Sigmoid colon (tissue), 7 donors: ENCODE results near the gene TMEM184C. TPM values are rescaled to one million over a fixed set of nuclear protein-coding genes. Genes with fewer than 3 reads are reported as not detected.

ENCODE experiments used
- DNase-seq: peaks from one replicate; pipeline ENCODE4 v3.0.0-alpha.2; 2019
- H3K27ac ChIP-seq, 4 donors: fragments of 200-600 bp; sonication (generic); one replicate each; pipeline ENCODE4 v1.5.1; 2016 to 2019; ENCODE audit warnings: mild to moderate bottlenecking in 1 of 4
- H3K27me3 ChIP-seq, 3 donors: fragments of 200-600 bp; sonication (generic); one replicate each; pipeline ENCODE4 v1.5.1; 2019; ENCODE audit warnings: mild to moderate bottlenecking in 1 of 3
- H3K36me3 ChIP-seq, 4 donors: fragments of 200-600 bp; sonication (generic); one replicate each; pipeline ENCODE4 v1.5.1; 2016 to 2019
- H3K4me1 ChIP-seq, 4 donors: fragments of 200-600 bp; sonication (generic); one replicate each; pipeline ENCODE4 v1.5.1; 2017 to 2019
- H3K4me3 ChIP-seq, 4 donors: fragments of 200-600 bp; sonication (generic); one replicate each; pipeline ENCODE4 v1.5.1; 2017 to 2019; ENCODE audit warnings: mild to moderate bottlenecking in 2 of 4, moderate library complexity in 1 of 4
- H3K9me3 ChIP-seq, 4 donors: fragments of 200-600 bp in 3 of 4; sonication (generic) in 3 of 4; one replicate each; pipeline versions ENCODE4 v1.5.1 to v1.6.1; 2013 to 2019
- CTCF ChIP-seq, 4 experiments: fragments of 450-650 bp in 3 of 4; fragments of 200-600 bp in 1 of 4; IDR thresholded peaks; one replicate each; pipeline ENCODE4 v1.5.1; 2016 to 2019; ENCODE audit warnings: antibody characterized with exemption in 4 of 4, mild to moderate bottlenecking in 3 of 4, moderate library complexity in 2 of 4
- EP300 ChIP-seq, 4 donors: sonication (generic); formaldehyde crosslinking; IDR thresholded peaks; one replicate each; pipeline ENCODE4 v1.6.1; 2017; ENCODE audit warnings: antibody characterized with exemption in 4 of 4
- POLR2A ChIP-seq, 2 donors: fragments of 450-650 bp; IDR thresholded peaks; one replicate each; pipeline ENCODE4 v1.6.1; 2016; ENCODE audit warnings: antibody characterized with exemption in 2 of 2, mild to moderate bottlenecking in 2 of 2, moderate library complexity in 2 of 2
- POLR2AphosphoS5 ChIP-seq, 4 donors: sonication (generic); formaldehyde crosslinking; IDR thresholded peaks; one replicate each; pipeline ENCODE4 v1.6.1; 2017; ENCODE audit warnings: antibody characterized with exemption in 4 of 4
- WGBS, 2 donors: extraction: QIAGEN DNeasy Blood & Tissue Kit; methylation state at CpG; one replicate each; pipeline ENCODE4 v1.1.7; 2013; 5-methylcytosine and 5-hydroxymethylcytosine counted together
- intact Hi-C: fragments of 100-400 bp; cut with DNase I; formaldehyde crosslinking; loops from one replicate; pipeline ENCODE4 v1.15.1; 2023
- polyA plus RNA-seq, 3 donors: library from polyadenylated mRNA; stranded (reverse); fragments of 200-250 nt; gene quantifications; one replicate each; pipeline ENCODE4 v1.2.3, GENCODE V29; 2013
- total RNA-seq, 4 donors: library from RNA; depleted of rRNA; stranded (reverse); fragments of >200 nt; gene quantifications; one replicate each; pipeline ENCODE4 v1.1.0, GENCODE V29; 2016
- donor health status: healthy with polysubstance abuse.
- donor health status: Bipolar disorder and iron deficiency.
- donor health status: healthy.

Gene TMEM184C
- total and polyA plus RNA-seq, 7 donors: 6.0 to 23.8 (median 12.2) TPM

GRCh38 chr4:147639388-147639787 lies 22.2 kb downstream of the TMEM184C start:
- Histone ChIP-seq H3K4me3 (no peak overlapping the region), H3K9me3 (no peaks in the 10 kb centered on the region), H3K36me3 (peaks cover 0 to 45% (median 19%) of the 10 kb centered on the region in 4 donors), H3K27ac (no peak overlapping the region), H3K27me3 (no peaks in the 10 kb centered on the region), H3K4me1 (no peaks in the 10 kb centered on the region)
- intact Hi-C loops: no loop called here
- TF ChIP-seq POLR2A (IDR thresholded peaks at IDR 0.05) (no peak), CTCF (IDR thresholded peaks at IDR 0.05) (no peak)
- no peak for DNase-seq

GRCh38 chr4:147640331-147640730 lies 23.1 kb downstream of the TMEM184C start:
- H3K36me3 ChIP-seq: peaks cover 0 to 35% (median 12%) of the 10 kb centered on the region in 4 donors
- intact Hi-C loops: no loop called here
- H3K4me1 ChIP-seq: no peaks in the 10 kb centered on the region
- 98 to 100% methylated on average over 1 of the region's 1 CpG for WGBS, 2 donors
- no peak overlapping the region for H3K27ac ChIP-seq
- no peaks in the 10 kb centered on the region for H3K27me3 ChIP-seq
- H3K4me3 ChIP-seq: no peak overlapping the region
- DNase-seq: no peak
- H3K9me3 ChIP-seq: no peaks in the 10 kb centered on the region
- TF ChIP-seq EP300 (IDR thresholded peaks at IDR 0.05): no peak
- TF ChIP-seq POLR2A (IDR thresholded peaks at IDR 0.05): no peak
- TF ChIP-seq POLR2AphosphoS5 (IDR thresholded peaks at IDR 0.05): no peak
- no peak for TF ChIP-seq CTCF (IDR thresholded peaks at IDR 0.05)

GRCh38 chr4:147643616-147644015 lies 26.4 kb downstream of the TMEM184C start:
- intact Hi-C loops: no loop called here
- DNase-seq: no peak
- Histone ChIP-seq H3K36me3 (peaks cover 0 to 24% (median 4%) of the 10 kb centered on the region in 4 donors), H3K4me3 (no peak overlapping the region), H3K9me3 (no peaks in the 10 kb centered on the region), H3K27me3 (no peaks in the 10 kb centered on the region), H3K4me1 (peaks cover 0 to 9% (median 4%) of the 10 kb centered on the region in 4 donors), H3K27ac (no peak overlapping the region)
- TF ChIP-seq POLR2AphosphoS5 (IDR thresholded peaks at IDR 0.05) (no peak), POLR2A (IDR thresholded peaks at IDR 0.05) (no peak), EP300 (IDR thresholded peaks at IDR 0.05) (no peak), CTCF (IDR thresholded peaks at IDR 0.05) (no peak)
- 97 to 98% methylated on average over 1 of the region's 1 CpG for WGBS, 2 donors

- H3K4me1 ChIP-seq: peaks cover 0 to 9% (median 4%) of the 10 kb centered on the region in 4 donors
- intact Hi-C loops: no loop called here
These were observed 27.3 kb downstream of the TMEM184C start for GRCh38 chr4:147644471-147644870.

More at GRCh38 chr4:147644471-147644870, 27.3 kb downstream of the TMEM184C start:
- WGBS, 2 donors: 96 to 98% methylated on average over 3 of the region's 3 CpGs
- Histone ChIP-seq H3K9me3 (no peaks in the 10 kb centered on the region), H3K4me3 (no peak overlapping the region), H3K27ac (no peak overlapping the region), H3K36me3 (peaks cover 0 to 26% (median 4%) of the 10 kb centered on the region in 4 donors), H3K27me3 (no peaks in the 10 kb centered on the region)
- no peak for DNase-seq
- no peak for TF ChIP-seq POLR2A (IDR thresholded peaks at IDR 0.05)
- TF ChIP-seq CTCF (IDR thresholded peaks at IDR 0.05): no peak
- TF ChIP-seq POLR2AphosphoS5 (IDR thresholded peaks at IDR 0.05): no peak
